ENCODE data around the gene DOCK4.
A peak's percentile ranks its signal among the peaks of the same experiment; 100 is the strongest.

Gene DOCK4

GRCh38 chr7:111893190-111893589, 313.0 kb downstream of the DOCK4 start:
- Histone ChIP-seq H3K4me1 (ENCODE audit: control insufficient read depth in 5 of 5, insufficient read depth in 5 of 5, low read length in 5 of 5) (peaks cover 0 to 6% (median 0%) of the 10 kb centered on the region in 5 donors), H3K4me3 (ENCODE audit: low read depth in 1 of 5, low read length in 5 of 5) (no peak overlapping the region), H3K9ac (ENCODE audit: low read length in 5 of 5) (no peak overlapping the region), H3K36me3 (ENCODE audit: control insufficient read depth in 5 of 5, insufficient read depth in 5 of 5, low read length in 5 of 5) (peaks cover 0 to 10% (median 4%) of the 10 kb centered on the region in 5 donors), H3K27ac (ENCODE audit: low read depth, low read length) (no peak overlapping the region), H3K9me3 (ENCODE audit: control insufficient read depth in 5 of 5, low read length in 5 of 5) (no peaks in the 10 kb centered on the region), H3K27me3 (ENCODE audit: control insufficient read depth in 5 of 5, insufficient read depth in 4 of 5, low read length in 5 of 5) (no peaks in the 10 kb centered on the region)

GRCh38 chr7:111892588-111892987, 313.6 kb downstream of the DOCK4 start:
- H3K27me3 ChIP-seq (ENCODE audit: control insufficient read depth in 5 of 5, insufficient read depth in 4 of 5, low read length in 5 of 5): no peaks in the 10 kb centered on the region

DNA sequence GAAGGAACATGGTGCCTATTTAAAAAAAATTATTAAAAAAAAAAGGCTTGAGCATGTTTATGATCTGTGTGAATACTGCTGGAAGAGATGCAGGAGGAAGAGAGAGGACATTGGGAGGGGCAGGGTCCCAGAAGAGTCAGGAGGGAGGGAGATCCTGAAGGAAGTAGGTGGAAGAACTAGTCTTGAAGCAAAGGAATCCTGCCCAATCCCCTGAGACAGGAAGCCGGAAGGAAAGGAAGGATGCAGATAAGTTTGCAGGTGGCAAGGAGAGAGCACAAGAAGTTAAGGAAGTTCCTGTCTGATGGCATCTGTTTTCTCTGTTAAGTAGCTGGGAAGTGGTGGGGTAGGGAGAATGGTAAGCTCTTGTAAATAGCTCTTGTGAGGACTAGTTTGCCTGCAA, 318.5 kb downstream of the DOCK4 start:
- no peak overlapping the region for H3K4me3 ChIP-seq (ENCODE audit: low read depth in 1 of 5, low read length in 5 of 5)
- peaks cover 0 to 5% (median 2%) of the 10 kb centered on the region in 5 donors for H3K36me3 ChIP-seq (ENCODE audit: control insufficient read depth in 5 of 5, insufficient read depth in 5 of 5, low read length in 5 of 5)
- no peaks in the 10 kb centered on the region for H3K9me3 ChIP-seq (ENCODE audit: control insufficient read depth in 5 of 5, low read length in 5 of 5)
- peaks cover 0 to 9% (median 2%) of the 10 kb centered on the region in 5 donors for H3K4me1 ChIP-seq (ENCODE audit: control insufficient read depth in 5 of 5, insufficient read depth in 5 of 5, low read length in 5 of 5)
- H3K27me3 ChIP-seq (ENCODE audit: control insufficient read depth in 5 of 5, insufficient read depth in 4 of 5, low read length in 5 of 5): no peaks in the 10 kb centered on the region
- no peak overlapping the region for H3K27ac ChIP-seq (ENCODE audit: low read depth, low read length)
- H3K9ac ChIP-seq (ENCODE audit: low read length in 5 of 5): no peak overlapping the region

More at GRCh38 chr7:111892588-111892987, 313.6 kb downstream of the DOCK4 start:
- Histone ChIP-seq H3K4me1 (ENCODE audit: control insufficient read depth in 5 of 5, insufficient read depth in 5 of 5, low read length in 5 of 5) (peaks cover 0 to 10% (median 0%) of the 10 kb centered on the region in 5 donors), H3K9ac (ENCODE audit: low read length in 5 of 5) (no peak overlapping the region), H3K36me3 (ENCODE audit: control insufficient read depth in 5 of 5, insufficient read depth in 5 of 5, low read length in 5 of 5) (peaks cover 0 to 10% (median 4%) of the 10 kb centered on the region in 5 donors), H3K4me3 (ENCODE audit: low read depth in 1 of 5, low read length in 5 of 5) (no peak overlapping the region), H3K9me3 (ENCODE audit: control insufficient read depth in 5 of 5, low read length in 5 of 5) (no peaks in the 10 kb centered on the region), H3K27ac (ENCODE audit: low read depth, low read length) (no peak overlapping the region)

- peaks cover 0 to 5% (median 2%) of the 10 kb centered on the region in 5 donors for H3K36me3 ChIP-seq (ENCODE audit: control insufficient read depth in 5 of 5, insufficient read depth in 5 of 5, low read length in 5 of 5)
- no peaks in the 10 kb centered on the region for H3K9me3 ChIP-seq (ENCODE audit: control insufficient read depth in 5 of 5, low read length in 5 of 5)
- H3K4me3 ChIP-seq (ENCODE audit: low read depth in 1 of 5, low read length in 5 of 5): no peak overlapping the region
- peaks cover 0 to 9% (median 2%) of the 10 kb centered on the region in 5 donors for H3K4me1 ChIP-seq (ENCODE audit: control insufficient read depth in 5 of 5, insufficient read depth in 5 of 5, low read length in 5 of 5)
- H3K27me3 ChIP-seq (ENCODE audit: control insufficient read depth in 5 of 5, insufficient read depth in 4 of 5, low read length in 5 of 5): no peaks in the 10 kb centered on the region
- H3K9ac ChIP-seq (ENCODE audit: low read length in 5 of 5): no peak overlapping the region
- H3K27ac ChIP-seq (ENCODE audit: low read depth, low read length): no peak overlapping the region
These were observed 320.0 kb downstream of the DOCK4 start for GRCh38 chr7:111886233-111886632.

- Histone ChIP-seq H3K27me3 (ENCODE audit: control insufficient read depth in 5 of 5, insufficient read depth in 4 of 5, low read length in 5 of 5) (no peaks in the 10 kb centered on the region), H3K9me3 (ENCODE audit: control insufficient read depth in 5 of 5, low read length in 5 of 5) (no peaks in the 10 kb centered on the region), H3K4me1 (ENCODE audit: control insufficient read depth in 5 of 5, insufficient read depth in 5 of 5, low read length in 5 of 5) (peaks cover 0 to 9% (median 2%) of the 10 kb centered on the region in 5 donors), H3K9ac (ENCODE audit: low read length in 5 of 5) (no peak overlapping the region), H3K4me3 (ENCODE audit: low read depth in 1 of 5, low read length in 5 of 5) (no peak overlapping the region), H3K36me3 (ENCODE audit: control insufficient read depth in 5 of 5, insufficient read depth in 5 of 5, low read length in 5 of 5) (peaks cover 0 to 11% (median 4%) of the 10 kb centered on the region in 5 donors), H3K27ac (ENCODE audit: low read depth, low read length) (no peak overlapping the region)
These were observed 323.0 kb downstream of the DOCK4 start for GRCh38 chr7:111883241-111883640.

- Histone ChIP-seq H3K27me3 (ENCODE audit: control insufficient read depth in 5 of 5, insufficient read depth in 4 of 5, low read length in 5 of 5) (no peaks in the 10 kb centered on the region), H3K9ac (ENCODE audit: low read length in 5 of 5) (no peak overlapping the region), H3K9me3 (ENCODE audit: control insufficient read depth in 5 of 5, low read length in 5 of 5) (peaks cover 0 to 2% (median 0%) of the 10 kb centered on the region in 5 donors), H3K4me3 (ENCODE audit: low read depth in 1 of 5, low read length in 5 of 5) (no peak overlapping the region), H3K4me1 (ENCODE audit: control insufficient read depth in 5 of 5, insufficient read depth in 5 of 5, low read length in 5 of 5) (peaks cover 0 to 11% (median 4%) of the 10 kb centered on the region in 5 donors), H3K27ac (ENCODE audit: low read depth, low read length) (no peak overlapping the region), H3K36me3 (ENCODE audit: control insufficient read depth in 5 of 5, insufficient read depth in 5 of 5, low read length in 5 of 5) (peaks cover 0 to 8% (median 6%) of the 10 kb centered on the region in 5 donors)
These were observed 327.4 kb downstream of the DOCK4 start for GRCh38 chr7:111878785-111879184.

- no peak overlapping the region for H3K27ac ChIP-seq (ENCODE audit: low read depth, low read length)
These were observed 328.3 kb downstream of the DOCK4 start for GRCh38 chr7:111877931-111878330.

GRCh38 chr7:111873963-111874690, 332.1 kb downstream of the DOCK4 start:
- Histone ChIP-seq H3K4me1 (ENCODE audit: control insufficient read depth in 5 of 5, insufficient read depth in 5 of 5, low read length in 5 of 5) (peaks cover 0 to 22% (median 4%) of the 10 kb centered on the region in 5 donors), H3K27ac (ENCODE audit: low read depth, low read length) (peak overlapping the region; percentile 58), H3K36me3 (ENCODE audit: control insufficient read depth in 5 of 5, insufficient read depth in 5 of 5, low read length in 5 of 5) (peaks cover 2 to 19% (median 11%) of the 10 kb centered on the region in 5 donors), H3K9ac (ENCODE audit: low read length in 5 of 5) (no peak overlapping the region), H3K4me3 (ENCODE audit: low read depth in 1 of 5, low read length in 5 of 5) (no peak overlapping the region), H3K9me3 (ENCODE audit: control insufficient read depth in 5 of 5, low read length in 5 of 5) (peaks cover 0 to 2% (median 0%) of the 10 kb centered on the region in 5 donors), H3K27me3 (ENCODE audit: control insufficient read depth in 5 of 5, insufficient read depth in 4 of 5, low read length in 5 of 5) (no peaks in the 10 kb centered on the region)

More at GRCh38 chr7:111877931-111878330, 328.3 kb downstream of the DOCK4 start:
- Histone ChIP-seq H3K9me3 (ENCODE audit: control insufficient read depth in 5 of 5, low read length in 5 of 5) (peaks cover 0 to 2% (median 0%) of the 10 kb centered on the region in 5 donors), H3K27me3 (ENCODE audit: control insufficient read depth in 5 of 5, insufficient read depth in 4 of 5, low read length in 5 of 5) (no peaks in the 10 kb centered on the region), H3K9ac (ENCODE audit: low read length in 5 of 5) (no peak overlapping the region), H3K36me3 (ENCODE audit: control insufficient read depth in 5 of 5, insufficient read depth in 5 of 5, low read length in 5 of 5) (peaks cover 0 to 8% (median 6%) of the 10 kb centered on the region in 5 donors), H3K4me3 (ENCODE audit: low read depth in 1 of 5, low read length in 5 of 5) (no peak overlapping the region), H3K4me1 (ENCODE audit: control insufficient read depth in 5 of 5, insufficient read depth in 5 of 5, low read length in 5 of 5) (peaks cover 0 to 20% (median 4%) of the 10 kb centered on the region in 5 donors)

DNA sequence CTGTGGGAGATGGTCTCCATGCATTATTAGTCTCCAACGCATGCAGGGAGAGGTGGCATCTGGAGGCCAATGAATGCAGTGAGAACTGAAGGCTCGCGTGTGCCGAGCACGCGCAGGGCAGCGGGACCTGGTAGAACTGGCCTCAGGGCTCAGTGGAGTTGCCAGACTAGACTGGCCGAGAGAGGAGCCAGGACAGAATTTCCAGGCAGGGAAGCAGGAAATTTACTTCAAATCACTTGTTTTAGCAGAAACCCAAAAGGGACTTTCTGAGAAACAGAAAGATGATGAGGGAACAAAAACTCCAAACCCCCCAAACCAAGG, 332.9 kb downstream of the DOCK4 start:
- no peaks in the 10 kb centered on the region for H3K27me3 ChIP-seq (ENCODE audit: control insufficient read depth in 5 of 5, insufficient read depth in 4 of 5, low read length in 5 of 5)
- peaks cover 2 to 14% (median 9%) of the 10 kb centered on the region in 5 donors for H3K36me3 ChIP-seq (ENCODE audit: control insufficient read depth in 5 of 5, insufficient read depth in 5 of 5, low read length in 5 of 5)
- H3K9ac ChIP-seq (ENCODE audit: low read length in 5 of 5): no peak overlapping the region
- H3K9me3 ChIP-seq (ENCODE audit: control insufficient read depth in 5 of 5, low read length in 5 of 5): peaks cover 0 to 2% (median 0%) of the 10 kb centered on the region in 5 donors
- H3K4me1 ChIP-seq (ENCODE audit: control insufficient read depth in 5 of 5, insufficient read depth in 5 of 5, low read length in 5 of 5): peaks cover 0 to 22% (median 4%) of the 10 kb centered on the region in 5 donors
- no peak overlapping the region for H3K4me3 ChIP-seq (ENCODE audit: low read depth in 1 of 5, low read length in 5 of 5)
- H3K27ac ChIP-seq (ENCODE audit: low read depth, low read length): peak overlapping the region; percentile 58
